ENCODE results near the gene ARPC2. TPM values are rescaled to one million over a fixed set of nuclear protein-coding genes. Genes with fewer than 3 reads are reported as not detected.

Gene ARPC2
- total RNA-seq: 299 and 544 TPM in 2 replicates

GRCh38 chr2:218216674-218217359 is at the start of gene ARPC2:
Gene ARPC2, plus strand, starts transcription at chr2:218217189. Its CDS starts 282 bp downstream, at chr2:218217471.

GRCh38 chr2:218260742-218261422 is 43.9 kb downstream of the ARPC2 start, which contains the start of gene GPBAR1:
Gene GPBAR1, plus strand, starts transcription at chr2:218261015. Its CDS starts 1,710 bp downstream, at chr2:218262725.

GRCh38 chr2:218269900-218270720 is 53.1 kb downstream of the ARPC2 start, which contains the start of the genes AAMP and PNKD:
Gene AAMP, minus strand, starts transcription at chr2:218270137. Its CDS starts 51 bp downstream, at chr2:218270086.
Gene PNKD, plus strand, starts transcription at chr2:218270519. Its CDS starts 17 bp downstream, at chr2:218270536.

GRCh38 chr2:218292048-218293014 is 75.3 kb downstream of the ARPC2 start, which contains the start of gene TMBIM1:
Gene TMBIM1, minus strand, starts transcription at chr2:218292503. Its CDS starts 10,362 bp downstream, at chr2:218282141.

Other genes starting within 250 kb of the ARPC2 start
- 90.3 and 273 TPM in 2 replicates for gene TNS1, start 214.2 kb upstream of the ARPC2 start, total RNA-seq
- gene RUFY4, start 147.9 kb upstream of the ARPC2 start, total RNA-seq: not detected in 2 replicates
- gene CXCR2, start 91.2 kb upstream of the ARPC2 start, total RNA-seq: not detected in 2 replicates
- not detected in 2 replicates for gene CXCR1, start 50.2 kb upstream of the ARPC2 start, total RNA-seq
- gene GPBAR1, start 43.8 kb downstream of the ARPC2 start, total RNA-seq: 0.19 and 0.28 TPM in 2 replicates
- gene AAMP, start 52.9 kb downstream of the ARPC2 start, total RNA-seq: 139 and 182 TPM in 2 replicates
- 18.0 and 18.8 TPM in 2 replicates for gene PNKD, start 53.3 kb downstream of the ARPC2 start, total RNA-seq
- 124 and 187 TPM in 2 replicates for gene TMBIM1, start 75.3 kb downstream of the ARPC2 start, total RNA-seq
- 0.28 TPM in 1 of 2 replicates, not detected in the other for gene CATIP, start 139.7 kb downstream of the ARPC2 start, total RNA-seq
- gene SLC11A1, start 165.1 kb downstream of the ARPC2 start, total RNA-seq: 0.19 and 0.28 TPM in 2 replicates
- 40.8 and 50.7 TPM in 2 replicates for gene CTDSP1, start 182.7 kb downstream of the ARPC2 start, total RNA-seq
- under 0.01 TPM in 2 replicates for gene VIL1, start 201.9 kb downstream of the ARPC2 start, total RNA-seq